Measurements from ENCODE around the gene PHACTR1. TPM values are rescaled to one million over a fixed set of nuclear protein-coding genes. Genes with fewer than 3 reads are reported as not detected.

The PHACTR1 gene
- total and polyA plus RNA-seq, 12 donors = 6.3 to 150 (median 79.9) TPM

GRCh38 chr6:13038741-13039190 is 322.2 kb downstream of the PHACTR1 start:
- 44 to 58% methylated on average over 2 of the region's 2 CpGs for WGBS, 2 donors
- Histone ChIP-seq H3K4me3 (no peak overlapping the region), H3K36me3 (no peaks in the 10 kb centered on the region), H3K9me3 (no peaks in the 10 kb centered on the region), H3K27me3 (no peaks in the 10 kb centered on the region), H3K4me1 (peaks cover 0 to 32% (median 24%) of the 10 kb centered on the region in 9 donors), H3K27ac (peak overlapping the region in 5 of 10 donors; percentile 8 to 66 (median 46))
- TF ChIP-seq CTCF (IDR thresholded peaks at IDR 0.05) = peak in 2 of 9 donors; percentile 19 to 25
- DNase-seq (peak in 1 of 2 donors; percentile 48), ATAC-seq (peak in 7 of 8 donors; percentile 36 to 72 (median 60))
- intact Hi-C loops (cut with DNase I) = loop anchor here in 1 of 10 donors (5.0 kb wide), 1 partner anchor 39 kb away; no protein-coding TSS in a partner anchor

- H3K9me3 ChIP-seq = no peaks in the 10 kb centered on the region
- no peaks in the 10 kb centered on the region for H3K27me3 ChIP-seq
- no peak overlapping the region for H3K4me3 ChIP-seq
- H3K36me3 ChIP-seq = no peaks in the 10 kb centered on the region
- peaks cover 0 to 13% (median 6%) of the 10 kb centered on the region in 9 donors for H3K4me1 ChIP-seq
- intact Hi-C loops (cut with DNase I) = loop anchor here in 1 of 10 donors (10.0 kb wide), 1 partner anchor 130 kb away; no protein-coding TSS in a partner anchor
- WGBS, 2 donors = 62 to 68% methylated on average over 6 of the region's 6 CpGs
- H3K27ac ChIP-seq = no peak overlapping the region
- ATAC-seq (peak in 2 of 8 donors; percentile 38 to 67), DNase-seq (no peak)
- TF ChIP-seq CTCF (IDR thresholded peaks at IDR 0.05) = no peak
Measured at GRCh38 chr6:13044390-13044789, 327.8 kb downstream of the PHACTR1 start.

- 73 to 98% methylated on average over 4 of the region's 4 CpGs for WGBS, 2 donors
Measured at GRCh38 chr6:13044896-13045295, 328.3 kb downstream of the PHACTR1 start.

GRCh38 chr6:13045676-13046075 is 329.1 kb downstream of the PHACTR1 start:
- ATAC-seq = peak in 2 of 8 donors; percentile 20 to 29
- Histone ChIP-seq H3K27me3 (no peaks in the 10 kb centered on the region), H3K27ac (no peak overlapping the region), H3K36me3 (no peaks in the 10 kb centered on the region), H3K4me3 (no peak overlapping the region), H3K4me1 (peaks cover 0 to 11% (median 5%) of the 10 kb centered on the region in 9 donors), H3K9me3 (no peaks in the 10 kb centered on the region)
- DNase-seq = no peak
- TF ChIP-seq CTCF (IDR thresholded peaks at IDR 0.05) = no peak
- intact Hi-C loops (cut with DNase I) = loop anchor here in 1 of 10 donors (10.0 kb wide), 1 partner anchor 131 kb away; no protein-coding TSS in a partner anchor
- WGBS, 2 donors = 66 to 82% methylated on average over 2 of the region's 2 CpGs

More at GRCh38 chr6:13044896-13045295, 328.3 kb downstream of the PHACTR1 start:
- no peak for TF ChIP-seq CTCF (IDR thresholded peaks at IDR 0.05)
- H3K27ac ChIP-seq = no peak overlapping the region
- no peaks in the 10 kb centered on the region for H3K9me3 ChIP-seq
- H3K36me3 ChIP-seq = no peaks in the 10 kb centered on the region
- H3K4me1 ChIP-seq = peaks cover 0 to 10% (median 5%) of the 10 kb centered on the region in 9 donors
- DNase-seq = no peak
- no peak for ATAC-seq
- intact Hi-C loops (cut with DNase I) = loop anchor here in 1 of 10 donors (10.0 kb wide), 1 partner anchor 130 kb away; no protein-coding TSS in a partner anchor
- H3K27me3 ChIP-seq = no peaks in the 10 kb centered on the region
- H3K4me3 ChIP-seq = no peak overlapping the region
